GM12878 (cell line): ENCODE data around the gene PIWIL4. TPM values are rescaled to one million over a fixed set of nuclear protein-coding genes. Genes with fewer than 3 reads are reported as not detected.

Source experiments
- ATAC-seq: fragments of 200-7000 bp; cut with Tn5 transposase; 3 replicates; pipeline ENCODE4 v1.9.1; 2020; ENCODE audit warnings: mild to moderate bottlenecking, moderate library complexity
- BruUV-seq: library from RNA; stranded (reverse); fragments of 400-500 nt; replicated peaks from 2 replicates; lab custom pipeline; 2021; lab: Mats Ljungman, UMichigan
- CTCF ChIA-PET: fragments of 300-600 bp; sonication (Branson Sonifier 250); formaldehyde crosslinking; extraction: SDS; loops from one replicate; lab custom pipeline; 2021; ENCODE audit warnings: inconsistent platforms; lab: Yijun Ruan, JAX
- POLR2A ChIA-PET: fragments of 350-600 bp; formaldehyde crosslinking; extraction: SDS; loops from one replicate; lab custom pipeline; 2021; ENCODE audit warnings: inconsistent platforms; lab: Charles Lee
- RAD21 ChIA-PET: fragments of 300-600 bp; sonication (Branson Sonifier 250); formaldehyde crosslinking; loops from one replicate; lab custom pipeline; 2023; ENCODE audit warnings: antibody characterized with exemption; ENCODE audit not compliant: unreplicated experiment; lab: Charles Lee
- SMC1A ChIA-PET: fragments of 300-600 bp; sonication (Branson Sonifier 250); formaldehyde crosslinking; loops from one replicate; lab custom pipeline; 2023; ENCODE audit not compliant: unreplicated experiment, uncharacterized antibody; lab: Charles Lee
- DNase-seq: peaks from one replicate; pipeline ENCODE4 v3.0.0-alpha.2; 2011; ENCODE audit warnings: low read depth, low spot score
- FAIRE-seq: peaks from 3 replicates; lab custom pipeline; 2011; peaks lifted over from hg19 to GRCh38; lab: Jason Lieb, UNC
- H2AFZ ChIP-seq: 2 replicates; pipeline ENCODE4 v1.6.0; 2011; ENCODE audit warnings: low read depth, low read length, control low read depth; ENCODE audit not compliant: control insufficient read depth
- H3K27ac ChIP-seq: 2 replicates; pipeline ENCODE4 v1.5.1; 2011; ENCODE audit warnings: control low read depth; ENCODE audit not compliant: control insufficient read depth, insufficient read depth
- H3K27me3 ChIP-seq, 2 experiments: replicated peaks in 1 of 2; 2 replicates each; pipeline versions ENCODE4 v1.6.0 to v1.6.1; 2011; ENCODE audit warnings: low read length in 1 of 2; ENCODE audit not compliant: control insufficient read depth in 2 of 2, insufficient read depth in 2 of 2
- H3K36me3 ChIP-seq, 2 experiments: 2 replicates each; pipeline ENCODE4 v1.5.1; 2011; ENCODE audit warnings: low read length in 1 of 2; ENCODE audit not compliant: control insufficient read depth in 2 of 2, insufficient read depth in 2 of 2
- H3K4me1 ChIP-seq: 2 replicates; pipeline ENCODE4 v1.6.1; 2011; ENCODE audit warnings: mild to moderate bottlenecking, low read length, moderate library complexity, mixed read lengths; ENCODE audit not compliant: control insufficient read depth, insufficient read depth
- H3K4me2 ChIP-seq: 2 replicates; pipeline ENCODE4 v1.6.0; 2011; ENCODE audit warnings: control low read depth; ENCODE audit not compliant: control insufficient read depth, insufficient read depth
- H3K4me3 ChIP-seq: fragments of 200-600 bp; sonication (generic); 2 replicates; pipeline ENCODE4 v1.5.1; 2016
- H3K79me2 ChIP-seq: 2 replicates; pipeline ENCODE4 v1.6.0; 2011; ENCODE audit warnings: low read length; ENCODE audit not compliant: control insufficient read depth, insufficient read depth
- H3K9ac ChIP-seq: 2 replicates; pipeline ENCODE4 v1.8.0; 2011; ENCODE audit warnings: low read length, control low read depth, mixed read lengths; ENCODE audit not compliant: control insufficient read depth, insufficient read depth
- H3K9me3 ChIP-seq: replicated peaks from 3 replicates; pipeline ENCODE4 v1.5.1; 2011; ENCODE audit warnings: mild to moderate bottlenecking, low read length; ENCODE audit not compliant: control insufficient read depth, insufficient read depth
- H4K20me1 ChIP-seq: 2 replicates; pipeline ENCODE4 v1.6.0; 2011; ENCODE audit not compliant: control insufficient read depth, insufficient read depth
- BHLHE40 ChIP-seq, 2 experiments: fragments of 450-650 bp in 1 of 2; IDR thresholded peaks; 2 replicates each; pipeline ENCODE4 v1.6.1; 2011 to 2017; ENCODE audit warnings: low read depth in 2 of 2, borderline replicate concordance in 1 of 2, improper control_type of control experiment in 1 of 2, low read length in 1 of 2, mild to moderate bottlenecking in 1 of 2
- BRCA1 ChIP-seq: IDR thresholded peaks from 2 replicates; pipeline ENCODE4 v1.6.1; 2011; ENCODE audit warnings: low read depth, low read length, improper control_type of control experiment
- CHD1 ChIP-seq: IDR thresholded peaks from 2 replicates; pipeline ENCODE4 v1.6.1; 2012; ENCODE audit warnings: low read depth, low read length, improper control_type of control experiment
- CHD4 ChIP-seq: fragments of 200-600 bp; sonication (generic); IDR thresholded peaks from 2 replicates; pipeline ENCODE4 v1.6.1; 2016; ENCODE audit warnings: mild to moderate bottlenecking
- E2F4 ChIP-seq: IDR thresholded peaks from 2 replicates; pipeline ENCODE4 v1.6.1; 2012; ENCODE audit warnings: low read depth, low read length, improper control_type of control experiment
- EED ChIP-seq: sonication (generic); IDR thresholded peaks from 2 replicates; pipeline ENCODE4 v1.6.1; 2016; ENCODE audit warnings: antibody characterized with exemption, low read depth
- EZH2 ChIP-seq: IDR thresholded peaks from 2 replicates; pipeline ENCODE4 v1.6.1; 2012; ENCODE audit warnings: low read depth, mild to moderate bottlenecking, control low read depth, inconsistent platforms, low read length, borderline replicate concordance; ENCODE audit not compliant: control insufficient read depth
- HSF1 ChIP-seq: fragments of 150-350 bp; IDR thresholded peaks from 2 replicates; pipeline ENCODE4 v1.6.1; 2014; ENCODE audit warnings: mild to moderate bottlenecking, low read depth, low read length
- IKZF2 ChIP-seq, 2 experiments: fragments of 450-650 bp; IDR thresholded peaks; 2 replicates each; pipeline ENCODE4 v1.6.1; 2017; ENCODE audit warnings: mild to moderate bottlenecking in 2 of 2, moderate library complexity in 2 of 2
- NFXL1 ChIP-seq: fragments of 450-650 bp; IDR thresholded peaks from 2 replicates; pipeline ENCODE4 v1.6.1; 2017; ENCODE audit warnings: antibody characterized with exemption, mild to moderate bottlenecking, borderline replicate concordance
- NR2C1 ChIP-seq: fragments of 450-650 bp; IDR thresholded peaks from 2 replicates; pipeline ENCODE4 v1.6.1; 2017; ENCODE audit warnings: antibody characterized with exemption, mild to moderate bottlenecking, moderate library complexity
- PKNOX1 ChIP-seq: fragments of 450-650 bp; IDR thresholded peaks from 2 replicates; pipeline ENCODE4 v1.6.1; 2016; ENCODE audit warnings: mild to moderate bottlenecking
- RB1 ChIP-seq: fragments of 450-650 bp; formaldehyde crosslinking; IDR thresholded peaks from 2 replicates; pipeline ENCODE4 v1.6.1; 2017; ENCODE audit warnings: mild to moderate bottlenecking, borderline replicate concordance
- SMAD1 ChIP-seq: fragments of 450-650 bp; IDR thresholded peaks from 2 replicates; pipeline ENCODE4 v1.6.1; 2018; ENCODE audit warnings: mild to moderate bottlenecking, low read depth; ENCODE audit not compliant: partially characterized antibody
- SUZ12 ChIP-seq: fragments of 200-600 bp; sonication (generic); IDR thresholded peaks from one replicate; pipeline ENCODE4 v1.6.1; 2018; ENCODE audit warnings: antibody characterized with exemption, mild to moderate bottlenecking; ENCODE audit not compliant: unreplicated experiment
- TCF12 ChIP-seq: IDR thresholded peaks from 2 replicates; pipeline ENCODE4 v1.6.1; 2011; ENCODE audit warnings: low read depth, mild to moderate bottlenecking, low read length
- TCF7 ChIP-seq: IDR thresholded peaks from 2 replicates; pipeline ENCODE4 v1.6.1; 2014; ENCODE audit warnings: antibody characterized with exemption, borderline replicate concordance
- USF2 ChIP-seq: IDR thresholded peaks from 2 replicates; pipeline ENCODE4 v1.6.1; 2011; ENCODE audit warnings: low read depth, low read length, improper control_type of control experiment, borderline replicate concordance
- YBX1 ChIP-seq: fragments of 450-650 bp; IDR thresholded peaks from 2 replicates; pipeline ENCODE4 v1.6.1; 2016; ENCODE audit warnings: antibody characterized with exemption
- WGBS: methylation state at CpG from one replicate; pipeline ENCODE4 v1.1.6; 2016; ENCODE audit warnings: low lambda C conversion rate; ENCODE audit not compliant: insufficient replicate concordance, insufficient coverage; ENCODE audit errors: missing lambda C conversion rate; 5-methylcytosine and 5-hydroxymethylcytosine counted together
- in situ Hi-C: fragments of 300-500 bp; cut with MboI; formaldehyde crosslinking; loops from 9 replicates; pipeline ENCODE4 v1.14.3; 2018; ENCODE audit warnings: mixed read lengths
- intact Hi-C: fragments of 100-400 bp; cut with micrococcal nuclease; formaldehyde crosslinking; loops from one replicate; pipeline ENCODE4 v1.14.2; 2022; ENCODE audit not compliant: unreplicated experiment
- polyA plus RNA-seq, 11 experiments: library from polyadenylated mRNA; depleted of rRNA in 4 of 11; unstranded in 6 of 11; stranded (reverse) in 5 of 11; fragments of >200 nt; fragmentation: Nextera tagmentation in 4 of 11; fragmentation: Illumina TruSeq in 1 of 11; extraction: Ambion mirVana in 4 of 11; extraction: Trizol in 1 of 11; gene quantifications; 1 replicate in 1 of 11; 2 replicates in 10 of 11; pipeline versions ENCODE4 v1.2.1 to v1.2.3, GENCODE V29; 2011 to 2016; ENCODE audit warnings: inconsistent platforms in 2 of 11, missing spikeins in 2 of 11, low read depth in 1 of 11
- total RNA-seq, 4 experiments: library from RNA; depleted of rRNA in 3 of 4; stranded (reverse); fragments of >200 nt in 3 of 4; fragmentation: Illumina TruSeq in 1 of 4; extraction: Trizol in 1 of 4; gene quantifications; 2 replicates each; pipeline versions ENCODE4 v1.2.1 to v1.2.3, GENCODE V29; 2013 to 2021

PIWIL4 gene
- total and polyA plus RNA-seq, 10 of the 15 experiments (the other 5 are each of a cell fraction or from before 2014, with no cell fraction given) = 0.23 to 13.3 (median 0.47) TPM

- no peak for DNase-seq
- WGBS = 54% methylated on average over 5 of the region's 5 CpGs
- no peak overlapping the region for H3K4me2 ChIP-seq
- H3K4me1 ChIP-seq = peaks cover 16% of the 10 kb centered on the region
- H3K9me3 ChIP-seq = no peaks in the 10 kb centered on the region
- peaks cover 2% of the 10 kb centered on the region for H3K79me2 ChIP-seq
- H3K27me3 ChIP-seq = no peaks in the 10 kb centered on the region
- no TSS peak for BruUV-seq
- ATAC-seq = no peak
- SMC1A ChIA-PET = interaction anchor here (1.1 to 13.6 kb wide), 6 partner anchors 8 to 66 kb away, joined by 3 to 145 read pairs (median 86); no protein-coding TSS in a partner anchor
- H2AFZ ChIP-seq = no peak overlapping the region
- in situ Hi-C loops (no loop called here), intact Hi-C loops (no loop called here)
- no peaks in the 10 kb centered on the region for H4K20me1 ChIP-seq
- POLR2A ChIA-PET = interaction anchor here (0.9 to 4.2 kb wide), 5 partner anchors 10 to 65 kb away, joined by 3 to 27 read pairs (median 14); no protein-coding TSS in a partner anchor
- TF ChIP-seq USF2 (no peak), E2F4 (no peak), EZH2 (no peak), BRCA1 (no peak), BHLHE40 (IDR thresholded peaks at IDR 0.05; ENCODE audit: borderline replicate concordance in 1 of 2, low read depth in 2 of 2, low read length in 1 of 2) (no peak), YBX1 (no peak), TCF12 (no peak), HSF1 (no peak), IKZF2 (IDR thresholded peaks at IDR 0.05) (no peak), CHD1 (no peak), NFXL1 (no peak), NR2C1 (no peak), CHD4 (no peak), SMAD1 (no peak), RB1 (no peak), PKNOX1 (no peak), SUZ12 (no peak), TCF7 (no peak), EED (no peak)
- FAIRE-seq = no peak
- H3K4me3 ChIP-seq = no peak overlapping the region
- no peak overlapping the region for H3K27ac ChIP-seq
- no peaks in the 10 kb centered on the region for H3K36me3 ChIP-seq
- CTCF ChIA-PET = interaction anchor here (0.8 to 10.7 kb wide), 8 partner anchors 9 to 67 kb away, joined by 3 to 100 read pairs (median 12); no protein-coding TSS in a partner anchor
- H3K9ac ChIP-seq = no peak overlapping the region
- RAD21 ChIA-PET = interaction anchor here (0.8 to 7.5 kb wide), 5 partner anchors 10 to 41 kb away, joined by 3 to 68 read pairs (median 3); no protein-coding TSS in a partner anchor
Measured at GRCh38 chr11:94586546-94586945, 19.4 kb downstream of the PIWIL4 start.
